GM03348 (cell line): ENCODE results near the gene TOP2A.
"Not testable (repeated sequence)": the region's sequence is repeated elsewhere in the genome, so short reads cannot be mapped to it uniquely, and the experiment has no call there.

ENCODE experiments used
- DNase-seq: peaks from one replicate; pipeline ENCODE4 v3.0.0; 2012; ENCODE audit warnings: low spot score

TOP2A gene

DNA sequence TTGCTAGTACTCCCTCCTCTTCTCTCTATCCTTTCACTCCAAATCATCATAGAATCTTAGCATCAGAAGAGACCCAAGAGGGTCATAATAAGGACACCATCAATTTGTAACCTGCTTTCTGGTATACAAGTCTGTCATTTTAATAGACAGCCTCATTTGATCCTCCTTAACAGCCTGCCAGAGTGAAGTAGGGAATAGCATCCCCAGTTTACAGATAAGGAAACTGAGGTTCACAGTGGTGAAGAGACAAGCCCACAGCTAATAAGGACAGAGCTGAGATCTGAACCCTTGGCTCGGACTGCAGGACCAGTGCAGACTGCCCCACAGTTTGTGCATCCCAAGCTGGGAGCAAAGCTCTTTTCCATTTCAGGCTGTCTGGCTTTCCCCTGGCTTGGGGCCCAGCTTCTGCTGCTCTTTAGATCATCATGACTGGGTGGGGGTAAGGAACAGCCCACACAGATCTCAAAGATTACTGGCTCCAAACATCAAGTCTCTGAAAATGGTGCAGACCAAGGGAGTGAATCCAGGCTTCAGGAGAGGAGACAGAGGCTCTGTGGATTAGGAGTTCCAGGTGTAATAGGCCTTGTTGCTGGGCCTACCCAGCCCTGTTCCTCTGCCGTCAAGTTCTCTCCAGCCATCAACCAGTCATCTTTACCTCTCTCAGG, 15.3 kb upstream of the TOP2A start:
- peak; percentile 65 for DNase-seq

DNA sequence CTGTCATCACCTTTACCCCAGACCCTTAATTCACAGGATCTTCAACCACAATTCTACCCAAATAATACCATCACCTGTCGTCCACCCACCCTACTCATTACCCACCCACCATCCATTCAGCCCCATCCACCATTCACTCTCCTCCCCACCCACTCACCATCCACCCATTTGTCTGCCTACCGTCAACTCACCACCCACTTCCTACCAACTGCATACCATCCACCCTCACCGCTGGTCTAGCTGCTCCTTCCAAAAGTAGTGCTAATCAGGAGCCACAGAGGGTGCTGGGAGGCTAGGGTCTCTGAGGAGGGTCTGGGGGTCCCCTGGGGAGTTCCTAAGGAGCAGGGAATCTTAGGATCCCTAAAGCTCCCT, 13.5 kb upstream of the TOP2A start:
- DNase-seq = no peak

DNA sequence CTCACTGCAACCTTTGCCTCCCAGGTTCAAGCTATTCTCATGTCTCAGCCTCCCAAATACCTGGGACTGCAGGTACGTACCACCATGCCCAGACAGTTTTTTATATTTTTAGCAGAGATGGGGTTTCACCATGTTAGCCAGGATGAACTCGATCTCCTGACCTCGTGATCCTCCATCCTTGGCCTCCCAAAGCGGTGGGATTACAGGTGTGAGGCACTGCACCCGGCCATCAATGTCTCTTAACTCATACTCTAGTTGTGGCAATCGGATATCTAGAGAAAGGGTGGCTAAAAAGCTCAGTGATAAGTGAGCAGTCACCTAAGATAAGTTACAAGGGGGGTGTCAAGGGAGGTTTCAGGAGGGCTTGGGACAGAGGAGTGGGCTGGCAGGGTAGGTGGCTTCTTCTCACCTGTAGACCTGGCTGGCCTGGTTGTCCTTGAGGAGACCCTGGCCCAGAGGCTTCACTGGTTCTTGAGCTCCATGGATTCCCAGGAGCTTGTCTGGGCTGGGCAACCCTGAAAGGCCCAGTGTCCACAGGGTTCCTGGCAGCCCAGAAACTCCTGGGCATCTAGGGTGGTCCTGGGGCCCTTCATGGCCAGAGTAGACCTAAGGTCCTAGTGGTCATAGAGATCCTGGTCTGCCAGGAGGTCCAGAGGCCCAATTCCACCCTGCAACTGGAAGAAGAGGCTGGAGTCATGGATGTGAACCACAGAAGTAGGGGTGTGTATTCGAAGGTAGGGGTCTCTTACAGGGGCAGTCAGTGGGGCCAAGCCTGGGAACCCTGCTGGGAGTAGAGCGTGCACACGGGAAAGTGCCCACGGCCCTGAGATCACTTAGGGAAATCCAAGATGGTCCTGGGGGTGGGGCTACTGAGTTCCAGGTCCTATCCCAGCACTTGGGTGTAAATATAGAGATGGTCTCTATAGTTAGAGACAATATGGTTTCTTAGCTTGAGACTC, 12.9 kb upstream of the TOP2A start:
- no peak for DNase-seq

DNA sequence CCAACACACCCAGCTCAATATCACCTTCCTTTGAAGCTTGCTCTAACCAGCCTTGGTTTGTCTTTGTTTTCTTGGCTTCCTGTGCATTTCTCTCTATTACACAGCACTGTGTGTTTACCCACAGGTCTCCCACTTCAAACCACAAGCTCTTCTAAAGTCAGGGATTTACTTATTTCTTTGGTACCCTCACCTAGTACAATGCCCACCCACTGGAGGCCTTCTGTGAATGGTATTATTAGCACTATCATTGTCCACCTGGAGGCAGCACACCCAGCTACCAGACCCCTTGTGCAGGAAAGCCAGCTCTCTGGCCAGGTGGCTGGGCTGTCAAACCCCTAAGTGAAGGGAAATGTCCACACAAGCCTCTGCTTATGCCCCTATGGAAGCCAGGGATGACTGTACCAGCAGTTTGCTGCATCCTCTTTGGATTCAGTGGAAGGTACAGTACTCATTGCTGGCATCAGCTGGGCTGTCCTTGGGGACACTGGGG, 9.4 kb upstream of the TOP2A start:
- DNase-seq = no peak

DNA sequence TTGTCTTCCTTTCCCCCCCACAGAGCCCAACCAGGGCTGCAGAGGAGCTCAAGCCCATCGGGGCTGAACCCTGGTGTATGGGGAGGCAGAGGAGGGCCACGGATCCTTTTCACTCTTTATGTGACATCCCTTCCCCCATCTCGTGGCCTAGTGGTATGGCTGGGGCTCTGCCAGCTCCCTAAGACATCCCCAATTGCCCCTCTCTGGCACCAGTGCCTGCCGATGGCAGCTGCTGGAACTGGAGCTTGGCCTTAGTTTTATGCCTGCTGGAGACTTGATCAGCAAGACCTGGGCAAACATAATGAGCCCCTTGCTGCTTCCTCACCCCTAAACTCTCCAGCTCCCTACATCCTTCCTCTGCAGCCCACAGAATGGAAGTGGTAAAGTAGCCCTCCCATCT, 8.0 kb upstream of the TOP2A start:
- DNase-seq = no peak

DNA sequence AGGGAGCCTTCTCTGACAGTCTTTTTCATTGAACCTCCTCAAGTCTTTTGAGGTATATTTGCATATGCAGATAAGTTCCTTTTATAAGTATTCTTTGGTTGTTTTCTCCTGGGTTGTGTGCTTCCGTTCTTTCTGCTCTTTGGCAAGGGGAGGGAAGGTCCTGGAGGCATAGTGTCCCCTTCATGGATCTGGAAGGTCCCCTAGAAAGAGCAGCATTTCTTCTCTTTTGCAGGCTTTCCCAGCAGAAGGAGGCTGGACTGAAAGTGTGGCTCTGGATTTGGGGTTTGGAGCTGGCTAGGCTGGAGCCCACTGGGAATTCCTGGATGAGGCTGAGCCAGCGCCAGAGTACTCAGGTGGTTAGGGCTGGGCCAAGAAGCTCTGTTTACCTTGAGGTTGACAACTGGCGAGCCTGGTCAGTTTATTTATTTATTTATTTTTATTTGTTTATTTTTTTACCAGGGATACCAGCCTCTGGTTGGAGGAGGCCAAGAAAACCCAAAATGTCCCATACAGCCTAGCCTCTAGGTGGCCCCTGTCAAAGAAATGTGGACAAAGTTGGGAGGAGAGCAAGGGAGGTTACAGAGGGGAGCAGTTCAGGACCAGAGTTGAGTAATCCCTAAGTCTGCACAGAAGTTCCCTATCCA, 5.4 kb upstream of the TOP2A start:
- no peak for DNase-seq

DNA sequence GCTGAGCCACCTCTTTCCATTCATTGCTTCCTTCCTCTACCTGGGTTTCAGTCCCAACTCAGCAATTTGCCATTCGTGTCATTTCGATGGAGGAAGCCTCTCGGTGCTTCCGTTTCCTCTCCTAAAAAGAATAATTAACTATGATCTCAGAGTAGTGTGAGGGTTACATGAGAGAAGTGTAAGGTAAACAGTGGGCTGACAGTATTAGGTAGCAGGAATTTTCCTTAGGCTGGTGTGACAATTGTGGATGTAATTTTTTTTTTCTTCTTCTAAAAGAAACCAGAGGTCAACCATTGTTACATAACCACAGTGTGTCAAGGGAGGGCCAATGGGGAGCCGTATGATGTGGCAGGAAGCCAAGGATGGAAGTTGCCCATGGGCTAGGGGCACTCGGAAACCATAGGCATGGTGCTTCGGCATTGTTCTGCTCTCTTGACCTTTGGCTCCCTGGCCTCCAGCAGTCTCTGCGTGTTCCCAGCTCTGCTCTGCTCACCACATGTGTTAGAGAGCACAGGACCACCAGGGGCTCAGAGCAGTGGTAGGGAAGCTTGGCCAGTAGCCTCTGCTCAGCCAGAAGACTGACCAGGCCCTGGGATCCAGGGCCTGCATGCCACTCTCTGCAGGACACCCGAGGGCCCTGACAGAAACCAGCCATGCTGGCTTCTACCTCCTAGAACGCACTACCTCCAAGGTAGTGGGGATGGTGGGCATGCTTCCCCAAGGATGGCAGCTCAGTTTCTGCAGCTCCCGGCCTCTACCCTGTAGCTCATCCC, 2.0 kb upstream of the TOP2A start:
- no peak for DNase-seq

DNA sequence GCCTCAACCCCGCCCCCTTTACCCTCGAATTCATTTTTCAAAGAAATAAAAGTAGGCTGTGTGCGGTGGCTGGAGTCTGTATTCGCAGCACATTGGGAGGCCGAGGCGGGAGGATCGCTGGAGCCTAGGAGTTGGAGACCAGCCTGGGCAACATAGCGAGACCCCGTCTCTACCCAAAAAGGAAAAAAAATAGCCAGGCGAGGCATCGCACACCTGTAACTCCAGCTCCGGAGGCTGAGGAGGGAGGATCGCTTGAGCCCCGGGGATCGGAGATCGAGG, 671 bp upstream of the TOP2A start:
- no peak for DNase-seq

DNA sequence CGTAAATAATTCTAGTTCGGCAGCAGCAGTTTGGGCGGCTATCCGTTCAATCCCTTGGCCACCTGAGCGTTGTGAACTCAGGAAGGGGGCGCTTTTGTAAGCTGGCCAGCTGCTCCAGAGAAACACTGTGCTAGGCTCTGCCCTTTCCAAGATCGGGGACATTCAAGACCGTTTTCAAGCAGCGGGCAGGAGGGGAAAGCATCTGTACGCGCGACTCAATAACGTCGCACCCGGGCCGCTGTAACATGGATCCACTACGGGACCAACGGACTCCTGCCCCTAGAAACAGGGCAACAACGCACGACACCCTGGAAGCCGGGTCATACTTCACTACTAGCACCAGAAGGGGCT, 463 bp downstream of the TOP2A start:
- DNase-seq = no peak

DNA sequence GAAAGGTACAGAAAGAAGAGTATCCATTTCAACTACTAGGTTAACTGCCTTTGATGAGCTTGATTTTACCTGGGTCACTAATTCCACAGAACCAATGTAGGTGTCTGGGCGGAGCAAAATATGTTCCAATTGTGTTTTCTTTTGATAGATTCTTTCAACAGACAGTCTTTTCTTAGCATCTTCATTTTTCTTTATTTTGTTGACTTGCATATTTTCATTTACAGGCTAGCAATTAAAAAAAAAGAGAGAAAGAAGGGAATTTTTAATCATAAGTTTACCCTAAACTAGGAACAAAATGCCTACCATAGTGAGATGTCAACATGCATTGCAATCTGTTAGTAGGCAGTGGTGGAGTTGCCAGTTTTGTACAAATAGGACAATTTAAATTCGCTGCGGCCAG, 1.0 kb downstream of the TOP2A start:
- DNase-seq = no peak

DNA sequence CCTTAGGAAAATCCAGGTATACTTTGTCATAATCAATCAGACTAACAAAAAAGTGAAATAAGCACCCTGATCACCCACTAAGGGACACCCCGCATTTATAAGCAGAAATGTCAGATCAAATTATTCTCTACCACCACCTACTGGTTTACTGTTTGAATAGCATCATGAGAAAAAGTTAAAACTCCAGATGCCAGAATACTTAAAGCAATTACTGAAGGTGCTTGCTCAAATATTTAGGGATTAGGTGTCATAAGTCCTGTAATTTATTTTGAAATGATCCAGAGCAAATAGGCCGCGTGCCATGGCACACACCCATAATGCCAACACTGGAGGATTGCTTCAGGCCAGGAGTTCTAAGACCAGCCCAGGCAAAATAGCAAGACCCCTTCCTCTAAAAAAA, 2.3 kb downstream of the TOP2A start:
- DNase-seq = peak; percentile 61

DNA sequence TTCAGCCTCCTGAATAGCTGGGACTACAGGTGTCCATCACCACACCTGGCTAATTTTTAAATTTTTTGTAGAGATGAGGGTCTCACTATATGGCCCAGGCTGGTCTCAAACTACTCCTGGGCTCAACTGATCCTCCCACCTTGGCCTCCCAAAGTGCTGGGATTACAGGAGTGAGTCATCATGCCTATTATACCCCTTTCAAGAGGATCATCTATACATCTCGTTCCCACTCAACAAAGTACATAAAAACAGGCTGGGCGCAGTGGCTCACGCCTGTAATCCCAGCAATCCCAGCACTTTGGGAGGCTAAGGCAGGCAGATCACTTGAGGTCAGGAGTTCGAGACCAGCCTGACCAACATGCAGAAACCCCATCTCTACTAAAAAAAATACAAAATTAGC, 3.4 kb downstream of the TOP2A start:
- DNase-seq = not testable (repeated sequence)

DNA sequence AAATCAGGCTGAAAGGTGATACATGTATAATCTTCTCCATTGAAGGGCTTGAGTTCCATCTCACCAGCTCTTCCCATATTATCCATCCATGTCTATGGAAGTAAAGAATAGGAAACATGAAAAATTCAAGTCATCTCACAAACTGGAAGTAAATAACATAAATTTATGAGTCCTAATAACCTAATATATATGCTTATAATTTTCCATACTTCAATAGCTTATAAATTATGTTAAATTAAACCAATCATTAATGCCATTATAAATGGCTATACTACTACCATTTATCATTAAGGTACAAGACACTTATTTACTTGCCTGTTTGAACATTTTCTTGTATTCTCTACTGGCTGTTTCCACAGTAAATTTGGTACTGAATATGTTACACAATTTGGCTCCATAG, 4.8 kb downstream of the TOP2A start:
- DNase-seq = no peak

DNA sequence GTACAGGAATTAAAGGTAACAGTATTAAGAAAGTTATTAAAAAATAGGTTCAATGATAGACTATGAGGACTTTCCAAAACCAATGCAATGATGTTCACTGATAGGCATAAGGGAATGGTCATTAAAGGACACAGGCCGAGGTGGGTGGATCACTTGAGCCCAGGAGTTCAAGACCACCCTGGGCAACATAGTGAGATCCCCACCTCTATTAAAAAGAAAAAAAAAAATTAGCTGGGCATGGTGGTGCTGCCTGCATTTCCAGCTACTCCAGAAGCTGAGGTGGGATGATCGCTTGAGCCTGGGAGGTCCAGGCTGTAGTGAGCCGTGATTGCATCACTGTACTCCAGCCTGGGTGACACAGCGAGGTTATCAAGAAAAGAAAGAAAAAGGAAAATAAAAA, 5.9 kb downstream of the TOP2A start:
- no peak for DNase-seq

DNA sequence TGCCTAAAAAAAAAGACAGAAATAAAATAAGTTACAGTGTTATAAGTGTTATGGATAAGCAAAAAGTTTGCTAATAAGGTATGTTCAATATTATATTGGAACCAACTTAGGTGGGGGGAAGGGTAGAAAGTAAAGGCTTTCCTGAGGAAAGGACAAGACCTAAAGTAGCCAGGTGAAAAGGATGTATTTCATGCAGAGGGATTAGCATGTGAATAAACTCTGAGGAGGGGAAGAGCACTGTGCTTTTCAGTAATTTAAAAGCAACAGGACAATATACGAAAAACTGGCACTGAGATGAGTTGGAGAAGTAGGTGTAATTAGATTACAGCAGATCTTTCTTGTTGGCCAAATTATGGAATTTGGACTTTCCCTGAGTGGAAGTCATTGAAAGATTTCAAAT, 7.6 kb downstream of the TOP2A start:
- no peak for DNase-seq

DNA sequence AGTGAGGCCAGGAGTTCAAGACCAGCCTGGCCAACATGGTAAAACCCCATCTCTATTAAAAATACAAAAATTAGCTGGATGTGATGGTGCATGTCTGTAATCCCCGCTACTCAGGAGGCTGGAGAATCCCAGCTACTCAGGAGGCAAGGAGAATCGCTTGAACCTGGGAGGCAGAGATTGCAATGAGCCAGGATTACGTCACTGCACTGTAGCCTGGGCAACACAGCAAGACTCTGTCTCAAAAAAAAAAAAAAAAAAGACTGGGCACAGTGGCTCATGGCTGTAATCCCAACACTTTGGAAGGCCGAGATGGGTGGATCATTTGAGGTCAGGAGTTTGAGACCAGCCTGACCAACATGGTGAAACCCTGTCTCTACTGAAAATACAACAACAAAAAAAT, 8.2 kb downstream of the TOP2A start:
- DNase-seq = not testable (repeated sequence)

DNA sequence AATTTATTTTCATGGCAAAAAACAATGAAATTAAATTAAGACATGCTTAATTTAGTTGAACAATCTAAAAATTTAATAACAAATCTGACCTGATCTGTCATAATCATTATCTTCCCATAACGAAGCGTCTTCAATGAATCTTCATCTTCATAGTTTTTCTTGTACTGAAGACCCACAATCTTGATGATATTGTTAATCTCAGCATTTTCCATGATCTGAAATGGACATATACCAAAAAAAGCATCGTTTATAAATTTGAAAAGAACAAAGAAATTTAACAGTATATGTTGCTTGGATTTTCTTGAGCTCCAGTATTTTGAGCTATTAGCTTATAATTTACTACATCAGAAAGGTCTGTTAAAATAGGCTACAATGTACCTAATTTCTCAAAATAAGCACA, 10.2 kb downstream of the TOP2A start:
- DNase-seq = no peak

DNA sequence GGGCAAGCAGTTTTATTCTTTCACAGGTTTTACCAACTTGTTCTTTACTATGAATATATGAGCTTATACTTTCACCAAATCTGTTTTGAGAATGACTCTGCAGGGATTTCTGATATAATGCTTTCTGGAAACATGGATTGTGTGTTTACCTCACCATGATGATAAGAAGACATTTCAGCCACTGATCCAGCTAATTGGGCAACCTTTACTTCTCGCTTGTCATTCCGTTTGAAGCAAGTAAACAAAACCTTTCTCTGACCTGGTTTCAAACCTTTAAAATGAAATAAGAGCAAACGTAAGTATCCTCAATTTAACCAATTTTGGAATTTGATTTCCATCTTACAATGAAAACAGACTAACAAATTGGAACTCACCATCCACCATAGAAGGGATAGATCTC, 13.7 kb downstream of the TOP2A start:
- no peak for DNase-seq

DNA sequence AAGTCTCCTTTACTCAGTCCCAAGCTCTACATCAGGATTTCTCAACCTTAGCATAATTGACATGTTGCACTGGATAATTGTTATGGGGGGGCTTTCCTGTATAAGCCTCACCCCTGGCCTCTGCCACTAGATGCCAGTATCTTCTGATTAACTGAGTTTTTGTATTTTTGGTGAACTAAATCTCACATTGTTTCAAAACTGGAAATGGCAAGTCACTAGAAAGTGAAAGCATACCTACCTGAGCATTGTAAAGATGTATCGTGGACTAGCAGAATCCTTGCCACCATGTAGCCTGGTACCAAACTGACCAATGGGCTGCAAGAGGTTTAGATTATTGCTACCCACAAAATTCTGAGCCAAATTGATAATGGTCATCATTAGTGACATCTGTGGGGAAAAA, 15.0 kb downstream of the TOP2A start:
- DNase-seq = no peak

DNA sequence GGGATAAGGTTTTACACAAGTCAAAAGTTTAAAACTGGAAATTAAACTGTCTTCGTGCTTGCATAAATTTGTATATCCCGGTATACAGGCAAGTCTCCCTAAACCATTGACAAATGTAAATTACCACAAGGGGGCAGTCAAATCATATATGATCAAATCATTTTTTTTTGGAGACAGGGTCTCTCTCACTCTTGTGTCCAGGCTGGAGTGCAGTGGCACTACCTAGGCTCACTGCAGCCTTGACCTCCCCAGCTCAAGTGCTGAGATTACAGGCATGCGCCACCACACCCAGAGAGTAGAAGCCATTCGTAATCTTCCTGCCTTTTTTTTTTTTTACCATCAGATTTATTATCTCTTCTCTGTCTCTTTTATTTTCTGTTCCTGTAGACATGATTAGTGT, 18.5 kb downstream of the TOP2A start:
- peak; percentile 60 for DNase-seq

DNA sequence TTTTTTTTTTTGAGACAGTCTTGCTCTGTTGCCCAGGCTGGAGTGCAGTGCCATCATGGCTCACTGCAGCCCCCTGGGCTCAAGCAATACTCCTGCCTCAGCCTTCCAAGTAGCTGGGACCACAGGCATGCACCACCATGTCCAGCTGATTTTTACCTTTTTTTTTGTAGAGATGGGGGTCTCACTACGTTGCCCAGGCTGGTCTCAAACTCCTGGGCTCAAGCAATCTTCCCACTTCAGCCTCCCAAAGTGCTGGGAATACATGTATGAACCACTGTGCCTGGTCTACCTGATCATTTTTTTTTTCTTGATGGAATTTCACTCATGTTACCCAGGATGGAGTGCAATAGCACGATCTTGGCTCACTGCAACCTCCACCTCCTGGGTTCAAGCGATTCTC, 31.1 kb downstream of the TOP2A start:
- not testable (repeated sequence) for DNase-seq

DNA sequence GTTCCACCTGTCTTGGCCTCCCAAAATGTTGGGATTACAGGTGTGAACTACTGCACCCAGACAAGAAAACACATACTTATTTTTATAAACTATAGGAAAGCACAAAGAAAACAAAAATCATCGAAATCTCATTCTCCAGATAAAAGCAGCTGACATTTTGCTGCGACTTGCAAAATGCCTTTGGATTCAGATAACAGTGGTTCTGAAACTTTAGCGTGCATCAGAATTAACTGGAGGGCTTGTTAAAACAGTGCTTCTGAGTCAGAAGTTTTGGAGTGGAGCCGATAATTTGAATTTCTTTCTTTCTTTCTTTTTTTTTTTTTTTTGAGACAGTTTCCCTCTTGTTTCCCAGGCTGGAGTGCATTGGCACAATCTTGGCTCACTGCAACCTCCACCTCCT, 35.4 kb downstream of the TOP2A start:
- no peak for DNase-seq

DNA sequence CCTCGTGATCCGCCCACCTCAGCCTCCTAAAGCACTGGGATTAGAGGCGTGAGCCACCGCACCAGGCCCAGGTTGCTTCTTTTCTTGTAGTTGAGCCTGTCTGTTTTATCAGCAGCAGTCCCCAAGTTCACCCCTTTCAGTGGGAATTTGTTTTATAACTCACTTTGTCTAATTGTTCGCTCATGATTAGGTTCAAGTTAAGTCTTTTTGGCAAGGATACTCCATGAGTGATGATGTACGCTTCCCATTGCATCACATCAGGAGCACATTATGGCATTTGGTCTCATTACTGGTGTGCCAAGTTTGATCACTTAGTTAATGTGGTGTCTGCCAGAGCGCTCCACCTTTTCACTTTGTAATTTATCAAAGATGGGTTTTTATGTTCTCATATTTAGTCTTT, 38.7 kb downstream of the TOP2A start:
- no peak for DNase-seq
